ENCODE measurements around the gene FOXE1. TPM values are rescaled to one million over a fixed set of nuclear protein-coding genes. Genes with fewer than 3 reads are reported as not detected.

Gene FOXE1
- total RNA-seq, 1 donor from 2014 or later: not detected

DNA sequence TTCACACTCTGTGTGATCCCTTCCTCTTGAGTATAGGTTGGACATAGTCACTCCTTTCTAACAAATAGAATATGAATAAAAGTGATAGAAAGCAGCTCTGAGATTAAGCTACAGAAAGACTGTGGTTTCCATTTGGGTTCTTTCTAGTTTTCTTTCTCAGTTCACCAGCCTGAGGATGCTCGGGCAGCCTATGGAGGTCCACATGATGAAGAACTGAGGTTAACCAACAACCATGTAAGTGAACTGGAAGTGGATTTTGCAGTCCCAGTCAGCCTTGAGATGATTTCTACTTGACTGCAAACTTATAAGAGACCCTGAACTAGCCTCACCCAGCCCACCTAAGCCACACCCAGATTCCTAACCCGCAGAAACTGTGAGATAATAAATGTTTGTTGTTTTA lies 10.1 kb upstream of the FOXE1 start:
- no peak overlapping the region for H3K4me3 ChIP-seq
- intact Hi-C loops (cut with micrococcal nuclease): no loop called here
- no peaks in the 10 kb centered on the region for H3K9me3 ChIP-seq (replicated peaks)
- no peak overlapping the region for H3K27ac ChIP-seq (replicated peaks)
- no peak for DNase-seq
- H3K36me3 ChIP-seq: no peaks in the 10 kb centered on the region
- peaks cover 100% of the 10 kb centered on the region for H3K27me3 ChIP-seq (ENCODE audit: low read depth)
- peaks cover 3% of the 10 kb centered on the region for H3K4me1 ChIP-seq
- TF ChIP-seq, protein P1, sequence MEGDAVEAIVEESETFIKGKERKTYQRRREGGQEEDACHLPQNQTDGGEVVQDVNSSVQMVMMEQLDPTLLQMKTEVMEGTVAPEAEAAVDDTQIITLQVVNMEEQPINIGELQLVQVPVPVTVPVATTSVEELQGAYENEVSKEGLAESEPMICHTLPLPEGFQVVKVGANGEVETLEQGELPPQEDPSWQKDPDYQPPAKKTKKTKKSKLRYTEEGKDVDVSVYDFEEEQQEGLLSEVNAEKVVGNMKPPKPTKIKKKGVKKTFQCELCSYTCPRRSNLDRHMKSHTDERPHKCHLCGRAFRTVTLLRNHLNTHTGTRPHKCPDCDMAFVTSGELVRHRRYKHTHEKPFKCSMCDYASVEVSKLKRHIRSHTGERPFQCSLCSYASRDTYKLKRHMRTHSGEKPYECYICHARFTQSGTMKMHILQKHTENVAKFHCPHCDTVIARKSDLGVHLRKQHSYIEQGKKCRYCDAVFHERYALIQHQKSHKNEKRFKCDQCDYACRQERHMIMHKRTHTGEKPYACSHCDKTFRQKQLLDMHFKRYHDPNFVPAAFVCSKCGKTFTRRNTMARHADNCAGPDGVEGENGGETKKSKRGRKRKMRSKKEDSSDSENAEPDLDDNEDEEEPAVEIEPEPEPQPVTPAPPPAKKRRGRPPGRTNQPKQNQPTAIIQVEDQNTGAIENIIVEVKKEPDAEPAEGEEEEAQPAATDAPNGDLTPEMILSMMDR (IDR thresholded peaks at IDR 0.05; ENCODE audit: borderline replicate concordance): no peak

DNA sequence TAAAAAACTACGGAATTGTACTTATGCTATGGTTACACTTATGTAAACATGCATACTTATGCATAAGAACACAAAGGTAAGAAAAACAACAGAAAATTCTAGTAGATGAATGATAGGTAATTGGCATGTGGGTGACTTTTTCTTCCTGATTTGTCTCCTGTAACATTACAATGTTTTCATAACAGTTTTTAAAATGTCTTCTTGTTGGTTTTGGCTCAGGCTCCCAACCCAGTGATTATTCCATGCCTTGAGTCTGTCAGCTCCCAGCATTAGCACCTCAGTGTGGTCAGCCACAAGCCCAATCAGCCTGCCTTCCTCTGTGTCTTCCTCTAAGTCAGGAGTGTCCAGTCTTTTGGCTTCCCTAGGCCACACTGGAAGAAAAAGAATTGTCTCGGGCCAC lies 7.9 kb upstream of the FOXE1 start:
- Histone ChIP-seq H3K27ac (replicated peaks) (no peak overlapping the region), H3K36me3 (no peaks in the 10 kb centered on the region), H3K4me1 (peaks cover 14% of the 10 kb centered on the region), H3K9me3 (replicated peaks) (no peaks in the 10 kb centered on the region), H3K27me3 (ENCODE audit: low read depth) (peaks cover 100% of the 10 kb centered on the region), H3K4me3 (no peak overlapping the region)
- no peak for DNase-seq
- TF ChIP-seq, protein P1 (IDR thresholded peaks at IDR 0.05; ENCODE audit: borderline replicate concordance): no peak
- intact Hi-C loops (cut with micrococcal nuclease): no loop called here

DNA sequence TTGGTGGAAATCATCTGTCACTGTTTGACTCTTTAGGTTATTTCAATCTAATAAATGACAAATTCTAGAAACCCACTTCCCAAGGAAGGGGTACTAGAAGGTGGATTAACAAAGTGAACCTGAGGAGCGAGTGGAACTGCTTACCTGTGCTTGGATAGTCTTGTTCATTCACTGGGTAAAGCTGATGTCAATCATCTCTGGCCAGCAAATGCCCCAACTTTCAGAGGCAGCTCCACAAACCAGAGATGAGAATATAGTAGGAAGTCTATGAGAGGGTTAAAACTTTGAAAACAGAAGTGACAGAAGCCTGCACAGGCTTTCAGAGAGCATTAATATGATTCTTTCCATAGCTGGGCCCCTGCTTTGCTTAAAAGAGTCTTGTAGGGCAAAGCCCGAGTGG lies 7.3 kb upstream of the FOXE1 start:
- TF ChIP-seq, protein P1 (IDR thresholded peaks at IDR 0.05; ENCODE audit: borderline replicate concordance): no peak
- intact Hi-C loops (cut with micrococcal nuclease): no loop called here
- H3K27me3 ChIP-seq (ENCODE audit: low read depth): peaks cover 100% of the 10 kb centered on the region

DNA sequence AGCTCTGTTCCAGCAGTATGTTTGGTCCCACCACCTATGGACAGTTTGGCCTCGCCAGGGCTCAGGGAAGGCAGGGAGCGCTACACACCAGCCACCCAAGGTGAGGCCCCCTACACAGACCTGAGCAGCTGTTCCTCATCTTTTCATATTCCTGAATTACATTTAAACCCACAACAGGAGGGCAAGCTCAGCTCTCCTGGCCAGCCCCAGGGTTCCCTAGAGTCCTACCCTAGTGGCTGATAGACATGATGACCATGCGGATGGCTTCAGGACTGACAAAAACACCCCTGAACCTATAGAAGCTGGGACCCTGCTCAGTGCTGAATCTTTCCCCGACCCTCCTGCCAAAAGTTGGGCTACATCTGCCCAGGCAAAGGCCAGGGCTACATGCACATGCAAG lies 6.7 kb upstream of the FOXE1 start:
- DNase-seq: no peak
- Histone ChIP-seq H3K9me3 (replicated peaks) (no peaks in the 10 kb centered on the region), H3K4me3 (no peak overlapping the region), H3K27me3 (ENCODE audit: low read depth) (peaks cover 100% of the 10 kb centered on the region), H3K27ac (replicated peaks) (no peak overlapping the region), H3K36me3 (no peaks in the 10 kb centered on the region), H3K4me1 (peaks cover 15% of the 10 kb centered on the region)
- intact Hi-C loops (cut with micrococcal nuclease): no loop called here
- TF ChIP-seq, protein P1 (IDR thresholded peaks at IDR 0.05; ENCODE audit: borderline replicate concordance): no peak

More for the DNA sequence above, 7.3 kb upstream of the FOXE1 start:
- Histone ChIP-seq H3K27ac (replicated peaks) (no peak overlapping the region), H3K9me3 (replicated peaks) (no peaks in the 10 kb centered on the region), H3K4me3 (no peak overlapping the region), H3K36me3 (no peaks in the 10 kb centered on the region), H3K4me1 (peaks cover 14% of the 10 kb centered on the region)
- DNase-seq: no peak

DNA sequence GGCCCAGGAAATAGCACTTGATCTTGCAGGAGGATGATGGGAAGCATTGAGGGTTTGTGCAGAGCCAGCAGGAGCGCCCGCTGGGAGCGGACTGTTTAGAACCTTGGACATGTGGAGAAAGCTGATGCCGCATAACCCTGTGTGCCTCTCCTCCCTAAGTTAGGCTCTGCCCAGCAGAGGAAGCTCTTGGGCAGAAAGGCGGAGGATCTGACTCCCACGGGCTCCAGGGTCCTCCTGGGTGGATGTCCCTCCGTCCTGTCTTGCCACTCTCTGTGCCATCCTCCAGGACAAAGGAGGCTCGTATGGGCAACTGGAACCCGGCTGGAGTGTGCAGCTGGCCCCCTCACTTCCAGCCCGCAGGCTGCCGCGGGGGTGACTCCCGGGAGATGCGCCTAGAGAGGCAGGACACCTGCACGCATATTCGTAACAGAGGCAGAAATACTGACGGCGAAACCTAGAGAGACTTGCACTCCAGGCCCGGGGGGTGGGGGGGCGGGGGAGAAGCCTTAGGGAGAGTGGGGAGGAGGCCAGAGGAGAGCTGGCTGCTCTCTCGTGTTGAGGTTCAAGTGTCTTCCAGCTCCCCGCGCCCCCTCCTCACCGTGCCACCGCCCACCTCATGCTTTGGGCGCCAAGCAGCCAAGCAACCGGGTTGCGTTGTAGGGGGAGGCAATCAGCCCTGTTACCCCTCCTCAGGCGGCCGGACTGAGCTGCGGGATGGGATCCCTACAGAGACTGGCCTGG lies 5.4 kb upstream of the FOXE1 start:
- no peak overlapping the region for H3K4me3 ChIP-seq
- intact Hi-C loops (cut with micrococcal nuclease): no loop called here

More for the DNA sequence above, 5.4 kb upstream of the FOXE1 start:
- Histone ChIP-seq H3K4me1 (peaks cover 28% of the 10 kb centered on the region), H3K36me3 (no peaks in the 10 kb centered on the region), H3K27me3 (ENCODE audit: low read depth) (peaks cover 100% of the 10 kb centered on the region), H3K9me3 (replicated peaks) (no peaks in the 10 kb centered on the region), H3K27ac (replicated peaks) (no peak overlapping the region)
- TF ChIP-seq, protein P1 (IDR thresholded peaks at IDR 0.05; ENCODE audit: borderline replicate concordance): no peak
- DNase-seq: no peak

Measured in left ventricle myocardium inferior (tissue), 1 donor.